MM.1S (cell line): ENCODE data around the gene RPTOR.

Experiments
- CTCF ChIP-seq: fragments of 300-600 bp; sonication (generic); IDR thresholded peaks from 2 replicates; pipeline ENCODE4 v1.5.1; 2016; ENCODE audit warnings: antibody characterized with exemption, low read length, mixed read lengths
- EZH2 ChIP-seq: fragments of 300-600 bp; sonication (generic); optimal IDR thresholded peaks from 2 replicates; pipeline ENCODE3; 2017; ENCODE audit warnings: low read depth, mild to moderate bottlenecking, antibody characterized with exemption, low read length, mixed read lengths

GRCh38 chr17:80696964-80697363 lies 152.3 kb downstream of the RPTOR start:
- no peak for TF ChIP-seq EZH2
- no peak for TF ChIP-seq CTCF
